Activated CD4-positive, alpha-beta T cell treated with anti-CD3 and anti-CD28 coated beads for 4 hours (primary cell): Measurements from ENCODE around the gene PRPF40A.
A peak's percentile ranks its signal among the peaks of the same experiment; 100 is the strongest.

ENCODE experiments used
- DNase-seq, 2 donors: peaks; one replicate each; pipeline ENCODE4 v3.0.0-alpha.2; 2020

Gene PRPF40A

DNA sequence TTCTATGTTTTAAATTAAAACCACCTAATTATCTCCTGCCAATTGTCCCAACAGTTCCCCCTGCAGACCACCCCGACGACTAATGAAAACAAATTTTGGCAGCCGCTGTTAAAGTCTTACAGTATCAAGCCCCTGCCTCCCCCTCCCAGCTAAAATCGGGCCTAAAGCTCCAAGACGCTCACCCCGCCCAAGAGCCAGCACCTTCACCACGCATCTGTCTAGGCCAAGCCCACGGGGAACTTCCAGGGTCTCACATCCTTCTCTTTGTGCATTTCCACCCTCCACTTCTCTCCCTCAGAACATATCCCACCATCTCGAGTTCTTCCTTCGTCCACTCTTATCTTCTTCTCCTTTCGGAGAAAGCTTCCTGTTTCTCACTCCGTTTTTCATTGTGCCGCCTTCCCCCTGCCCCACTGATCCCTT is 445 bp downstream of the PRPF40A start:
- peak; percentile 31 to 33 for DNase-seq

DNA sequence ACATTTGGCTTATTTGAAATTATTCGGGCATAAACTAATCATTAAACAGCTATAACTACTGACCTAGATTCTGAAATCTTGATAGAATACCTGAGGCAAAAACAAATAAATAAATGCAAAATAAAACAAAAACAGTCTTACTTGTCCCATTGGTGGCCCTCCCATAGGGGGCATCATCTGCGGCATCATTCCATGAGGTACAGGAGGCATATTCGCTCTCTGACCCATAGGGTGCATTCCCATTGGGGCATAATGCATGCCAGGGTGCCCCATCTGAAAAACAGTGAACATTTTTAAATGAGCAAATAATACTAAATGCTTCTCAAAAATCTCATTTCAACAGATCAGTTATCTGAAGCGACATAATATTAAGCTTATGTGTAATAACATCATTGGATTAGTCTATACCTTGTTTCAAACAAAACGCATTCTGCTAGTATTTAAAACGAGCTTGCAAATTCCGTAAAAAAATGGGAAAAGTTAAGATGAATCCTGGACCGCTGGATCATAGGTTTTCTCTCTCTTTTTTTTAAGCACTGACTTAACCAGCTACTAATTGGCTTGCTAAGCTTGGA is 1.3 kb downstream of the PRPF40A start:
- peak in 1 of 2 donors; percentile 12 for DNase-seq

DNA sequence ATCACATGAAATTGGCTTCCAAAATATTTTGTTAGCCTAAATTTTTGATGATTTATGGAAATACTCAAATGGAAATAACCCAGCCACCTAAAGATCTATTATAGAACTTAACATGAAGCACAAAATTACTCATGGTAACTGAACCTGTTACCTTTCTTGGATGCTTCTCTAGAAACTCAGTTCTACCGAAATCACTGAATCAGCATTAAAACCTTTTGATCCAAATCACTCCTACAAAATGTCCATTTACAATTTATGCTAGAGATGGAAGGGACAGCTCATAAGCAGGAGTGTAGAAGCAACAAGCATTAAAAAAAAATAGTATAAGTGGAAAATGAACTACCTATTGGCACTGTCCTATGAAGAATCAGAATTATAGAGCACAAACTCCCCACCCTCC is 2.1 kb downstream of the PRPF40A start:
- DNase-seq, result no peak

DNA sequence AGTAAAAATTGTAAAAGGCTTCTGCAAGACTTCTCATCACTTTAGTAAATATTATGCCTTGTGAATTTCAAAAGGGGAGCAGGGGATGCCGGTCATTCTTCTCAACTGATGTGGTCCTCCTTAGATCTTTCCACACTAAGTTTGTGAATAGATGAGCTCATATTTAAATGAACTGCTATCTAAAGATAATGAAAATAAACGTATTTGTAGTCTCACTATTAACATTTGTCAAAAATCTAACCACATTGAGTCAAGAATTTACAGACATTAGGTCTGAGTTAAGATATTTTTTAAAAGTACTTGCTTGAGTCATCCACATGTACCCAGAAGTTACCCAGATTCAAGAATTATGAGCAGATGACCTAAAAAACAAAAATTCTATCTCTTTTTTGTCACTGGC is 6.5 kb downstream of the PRPF40A start:
- DNase-seq, result no peak

- DNase-seq, result no peak
Observed at GRCh38 chr2:152708742-152709141, 8.5 kb downstream of the PRPF40A start.

DNA sequence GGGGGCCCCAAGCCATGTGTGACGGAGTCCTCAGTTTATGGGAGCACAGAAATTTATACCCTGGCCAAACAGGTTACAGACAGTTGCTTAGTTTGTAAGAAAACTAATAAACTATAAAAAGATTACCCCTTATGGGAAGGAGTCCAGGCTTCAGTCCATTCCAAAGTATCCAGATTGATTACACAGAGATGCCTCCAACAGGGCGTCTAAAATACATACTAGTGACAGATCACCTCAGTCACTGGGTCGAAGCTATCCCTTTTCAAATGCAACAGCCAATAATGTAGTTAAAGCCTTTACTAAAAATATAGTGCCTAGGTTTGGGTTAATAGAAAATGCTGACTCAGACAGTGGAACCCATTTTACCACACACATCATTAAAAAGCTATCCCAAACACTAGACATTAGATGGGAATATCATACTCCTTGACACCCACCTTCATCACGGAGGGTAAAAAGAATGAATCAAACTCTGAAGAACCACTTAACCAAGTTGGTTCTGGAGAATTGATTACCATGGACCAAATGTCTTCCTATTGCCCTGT is 10.7 kb downstream of the PRPF40A start:
- DNase-seq, result no peak

DNA sequence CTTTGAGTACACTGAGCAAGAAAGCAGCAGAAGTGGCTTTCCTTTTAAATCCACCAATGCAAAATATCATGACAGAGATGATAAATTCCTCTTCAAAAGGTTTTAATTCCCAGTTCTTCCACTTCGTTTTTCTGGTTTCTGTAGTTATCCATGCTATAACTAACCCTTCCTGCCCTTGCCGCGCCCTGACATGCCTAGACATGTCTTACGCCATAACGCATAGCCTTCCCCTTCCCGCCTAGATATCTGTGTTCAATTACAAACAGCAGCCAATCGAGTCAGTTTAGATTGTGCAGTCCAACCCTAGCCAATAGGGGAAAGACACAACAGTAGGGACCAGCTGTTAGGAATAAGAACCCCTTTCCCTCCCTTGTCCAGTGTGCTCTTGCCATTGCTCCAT is 16.1 kb downstream of the PRPF40A start:
- no peak for DNase-seq

GRCh38 chr2:152696476-152696875 is 20.8 kb downstream of the PRPF40A start:
- no peak for DNase-seq

GRCh38 chr2:152695763-152696162 is 21.5 kb downstream of the PRPF40A start:
- DNase-seq, result no peak

GRCh38 chr2:152694161-152694661 is 23.1 kb downstream of the PRPF40A start:
- DNase-seq, result peak; percentile 27

DNA sequence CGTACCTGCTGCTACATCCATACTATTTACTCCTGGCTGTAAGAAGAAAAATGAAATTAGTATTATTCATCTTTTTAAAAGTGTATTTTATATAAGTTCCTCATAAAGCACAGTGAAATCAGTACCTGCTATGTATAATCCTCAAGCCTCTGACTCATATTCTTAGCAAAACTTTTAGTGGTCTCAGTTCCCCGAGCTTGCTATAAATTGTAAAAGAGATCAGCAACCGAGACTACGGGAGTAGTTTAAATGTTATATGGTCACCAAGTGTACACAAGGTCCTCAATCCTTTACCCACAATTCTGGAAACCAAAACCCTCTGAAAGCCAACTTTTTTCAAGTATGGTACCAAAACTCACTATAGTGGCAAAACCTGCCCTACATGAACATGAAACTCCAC is 24.2 kb downstream of the PRPF40A start:
- no peak for DNase-seq

DNA sequence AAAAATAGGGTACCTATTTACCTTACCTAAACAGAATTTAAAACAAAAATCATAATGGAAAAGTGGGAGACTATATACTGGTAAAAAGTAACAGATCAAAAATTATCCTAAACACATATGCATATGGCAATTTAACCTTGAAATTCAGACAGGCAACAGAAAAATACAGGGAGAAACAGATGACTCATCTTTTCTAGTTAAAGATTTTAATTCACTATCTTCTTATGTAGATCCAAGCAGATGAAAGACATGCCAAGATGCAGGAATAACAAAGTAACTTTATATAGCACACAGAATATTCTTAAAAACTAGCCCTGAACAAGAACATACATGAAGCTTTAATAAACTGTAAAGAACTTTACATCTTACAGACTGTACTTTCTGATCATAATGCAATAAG is 30.9 kb downstream of the PRPF40A start:
- DNase-seq, result no peak

- no peak for DNase-seq
Observed at GRCh38 chr2:152683400-152683799, 33.9 kb downstream of the PRPF40A start.

DNA sequence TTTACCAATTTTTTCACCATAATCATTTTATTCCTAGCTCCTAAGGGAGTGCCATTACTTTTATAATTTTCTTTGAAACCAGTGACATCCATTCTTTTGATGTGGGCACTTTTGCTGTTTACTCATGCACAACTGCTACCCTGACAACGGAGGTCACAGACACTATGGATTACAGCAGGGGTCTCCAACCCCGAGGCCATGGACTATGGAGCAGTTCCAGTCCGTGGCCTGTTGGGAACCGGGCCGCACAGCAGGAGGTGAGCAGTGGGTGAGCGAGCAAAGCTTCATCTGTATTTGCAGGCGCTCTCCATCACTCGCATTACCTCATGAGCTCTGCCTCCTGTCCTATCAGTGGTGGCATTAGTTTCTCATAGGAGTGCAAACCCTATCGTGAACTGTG is 34.6 kb downstream of the PRPF40A start:
- DNase-seq, result no peak

DNA sequence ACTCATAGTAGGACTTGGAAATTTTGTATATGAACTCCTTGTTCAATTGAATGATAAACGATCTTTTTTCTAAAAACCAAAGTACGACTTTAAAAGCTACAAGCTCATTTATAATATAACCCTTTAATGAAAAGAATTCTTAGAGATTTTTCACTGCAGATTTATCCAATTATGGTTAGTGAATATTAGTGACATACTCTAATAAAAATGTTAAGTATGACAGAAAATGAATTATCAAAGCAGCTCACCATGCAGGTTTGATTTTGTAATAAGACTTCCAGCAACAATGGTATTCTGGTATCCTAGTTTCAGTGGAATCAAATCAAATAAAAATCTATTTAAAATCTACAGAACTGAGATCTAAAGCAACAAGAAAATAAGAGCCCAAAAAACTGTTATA is 38.5 kb downstream of the PRPF40A start:
- DNase-seq, result no peak

DNA sequence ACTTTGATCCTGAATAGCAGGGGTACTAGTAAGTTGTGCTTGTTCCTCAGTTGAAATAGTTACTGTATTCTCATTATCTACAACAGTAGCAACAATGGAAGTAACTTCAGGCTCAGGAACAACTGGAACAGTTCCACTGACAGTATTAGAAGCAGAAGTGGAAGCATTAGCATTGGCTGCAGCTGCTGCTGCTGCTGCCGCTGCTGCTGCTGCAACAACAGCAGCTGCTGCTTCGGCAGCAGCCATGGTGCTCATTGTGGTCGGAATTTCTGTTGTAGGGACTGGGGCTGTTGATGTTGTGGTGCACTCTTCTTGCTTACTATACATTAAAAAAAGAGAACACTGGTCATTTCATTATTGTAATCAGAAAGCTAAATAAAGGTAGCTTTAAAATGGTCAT is 40.8 kb downstream of the PRPF40A start:
- DNase-seq, result no peak

- DNase-seq, result no peak
Observed at GRCh38 chr2:152674334-152674733, 42.9 kb downstream of the PRPF40A start.

DNA sequence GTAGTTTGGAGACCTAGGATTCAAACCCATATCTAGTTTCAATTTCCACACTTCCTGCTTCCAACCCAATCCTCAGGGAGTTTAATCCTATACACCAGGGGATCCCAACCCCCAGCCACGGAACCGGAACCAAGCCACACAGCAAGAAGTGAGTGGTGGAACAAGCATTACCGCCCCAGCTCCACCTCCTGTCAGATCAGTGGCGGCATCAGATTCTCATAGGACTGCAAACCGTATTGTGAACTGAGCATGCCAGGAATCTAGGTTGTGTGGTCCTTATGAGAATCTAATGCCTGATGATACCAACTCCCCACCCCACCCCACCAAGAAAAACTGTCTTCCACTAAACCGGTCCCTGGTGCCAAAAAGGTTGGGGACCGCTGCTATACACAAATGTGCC is 52.5 kb downstream of the PRPF40A start:
- no peak for DNase-seq

DNA sequence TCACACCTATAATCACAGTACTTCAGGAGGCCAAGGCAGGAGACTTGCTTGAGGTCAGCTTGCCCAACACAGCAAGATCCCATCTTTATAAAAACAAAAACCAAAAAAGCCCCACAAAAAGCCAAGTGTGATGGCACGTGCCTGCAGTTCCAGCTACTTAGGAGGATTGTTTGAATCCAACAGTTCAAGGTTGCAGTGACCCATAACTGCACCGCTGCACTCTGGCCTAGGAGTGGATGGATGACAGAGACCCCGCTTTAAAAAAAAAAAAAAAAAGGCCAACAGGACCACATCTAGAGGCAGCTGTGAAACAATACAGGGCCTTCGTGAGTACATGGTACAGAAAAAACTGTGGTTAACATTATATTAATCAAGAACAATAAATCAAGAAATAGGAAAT is 56.2 kb downstream of the PRPF40A start:
- no peak for DNase-seq

DNA sequence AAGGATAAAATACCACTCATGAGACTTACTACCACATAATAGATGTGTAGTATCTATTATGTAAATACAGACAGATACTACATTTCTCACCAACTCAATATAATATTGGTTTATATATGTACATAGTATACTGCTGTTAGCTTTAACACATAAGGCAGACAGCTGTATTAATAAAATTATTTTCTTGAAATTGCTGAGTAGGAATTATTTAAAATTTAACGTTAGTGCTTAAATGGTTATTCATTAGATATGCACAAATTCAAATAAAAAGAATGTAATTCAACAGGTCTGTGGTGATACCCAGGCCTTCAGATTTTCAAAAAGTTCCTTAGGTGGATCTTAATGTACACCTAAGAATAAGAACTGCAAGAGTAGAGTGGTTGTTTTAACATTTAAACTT is 59.0 kb downstream of the PRPF40A start:
- no peak for DNase-seq

GRCh38 chr2:152657043-152657442 is 60.2 kb downstream of the PRPF40A start:
- no peak for DNase-seq

DNA sequence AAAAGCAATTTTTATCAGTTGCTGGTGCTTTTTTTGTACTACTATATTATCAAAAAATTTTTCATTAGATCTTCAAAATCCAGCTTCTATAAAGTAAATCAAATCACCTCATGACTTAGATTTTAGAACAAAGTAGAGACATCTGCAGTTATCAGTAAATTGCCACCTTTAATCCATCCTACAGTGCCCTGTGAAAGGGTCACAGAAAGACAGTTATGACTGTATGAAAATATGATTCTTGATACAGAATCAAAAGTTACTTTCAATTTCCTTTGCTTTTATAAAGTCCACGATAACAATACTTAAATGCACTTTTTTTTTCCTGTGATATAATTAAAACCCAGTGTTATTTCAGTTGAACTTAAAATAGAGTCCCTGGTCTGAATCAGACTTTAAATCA is 61.4 kb downstream of the PRPF40A start:
- no peak for DNase-seq

GRCh38 chr2:152651834-152652233 is 65.4 kb downstream of the PRPF40A start:
- DNase-seq, result no peak

- DNase-seq, result no peak
Observed at GRCh38 chr2:152650768-152651371, 66.4 kb downstream of the PRPF40A start.

DNA sequence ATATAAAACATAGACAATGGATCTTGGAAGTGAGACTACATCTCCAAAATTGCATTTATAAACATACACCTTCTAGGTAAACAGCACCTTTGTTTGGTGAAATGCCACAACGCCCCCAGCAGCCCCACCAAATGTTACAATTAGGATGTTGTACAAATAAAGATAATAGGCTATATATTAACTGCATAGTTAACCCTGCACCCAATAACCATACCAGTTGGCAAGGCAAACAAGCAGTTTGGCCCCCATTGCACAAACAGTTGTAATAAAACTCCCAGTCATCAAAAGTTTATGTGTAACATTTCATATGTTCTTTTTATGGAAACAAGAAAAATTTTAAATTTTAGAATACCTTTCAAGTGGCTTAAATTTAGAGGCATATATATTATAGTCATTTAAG is 67.3 kb downstream of the PRPF40A start:
- DNase-seq, result no peak
